T-cell (primary cell): ENCODE data around the gene CDK17. TPM values are rescaled to one million over a fixed set of nuclear protein-coding genes. Genes with fewer than 3 reads are reported as not detected.

Source experiments
- ATAC-seq, 4 experiments: fragments of 200-7000 bp in 3 of 4; fragments of 150-1000 bp in 1 of 4; cut with Tn5 transposase; replicated peaks in 1 of 4; 1 replicate in 3 of 4; 2 replicates in 1 of 4; pipeline ENCODE4 v1.10.0; 2021; ENCODE audit warnings: moderate library complexity in 3 of 4, mild to moderate bottlenecking in 2 of 4, moderate number of reproducible peaks in 1 of 4
- CTCF ChIA-PET, 2 donors: fragments of 300-600 bp; sonication (Branson Sonifier 250); formaldehyde crosslinking; loops; one replicate each; lab custom pipeline; 2022; ENCODE audit warnings: antibody characterized with exemption in 2 of 2; lab: Charles Lee
- POLR2A ChIA-PET, 2 donors: fragments of 300-600 bp; sonication (Branson Sonifier 250); formaldehyde crosslinking; loops; one replicate each; lab custom pipeline; 2022; ENCODE audit warnings: antibody characterized with exemption in 2 of 2; lab: Charles Lee
- DNase-seq, 35 experiments: peaks; one replicate each; pipeline versions ENCODE4 v3.0.0 to v3.0.0-alpha.2; 2013 to 2023
- H3K27ac ChIP-seq: one replicate; pipeline ENCODE4 v1.5.1; 2013; ENCODE audit warnings: low read length
- H3K27me3 ChIP-seq, 2 experiments: replicated peaks in 1 of 2; 1 replicate in 1 of 2; 2 replicates in 1 of 2; pipeline versions ENCODE4 v1.6.1 to v1.7.0; 2013; ENCODE audit warnings: low read length in 1 of 2, mixed read lengths in 1 of 2; ENCODE audit not compliant: control insufficient read depth in 2 of 2, insufficient read depth in 2 of 2; ENCODE audit errors: extremely low read depth in 1 of 2
- H3K36me3 ChIP-seq, 2 donors: 1 replicate in 1 of 2; 2 replicates in 1 of 2; pipeline versions ENCODE4 v1.6.1 to v1.7.0; 2013; ENCODE audit warnings: low read length in 1 of 2; ENCODE audit not compliant: control insufficient read depth in 2 of 2, insufficient read depth in 1 of 2; ENCODE audit errors: extremely low read depth in 1 of 2
- H3K4me1 ChIP-seq, 2 experiments: 1 replicate in 1 of 2; 2 replicates in 1 of 2; pipeline versions ENCODE4 v1.6.1 to v1.7.0; 2013; ENCODE audit warnings: low read length in 2 of 2, mixed read lengths in 1 of 2; ENCODE audit not compliant: insufficient read depth in 2 of 2, control insufficient read depth in 1 of 2; ENCODE audit errors: extremely low read depth in 1 of 2
- H3K4me3 ChIP-seq, 2 donors: 1 replicate in 1 of 2; 2 replicates in 1 of 2; pipeline versions ENCODE4 v1.5.1 to v1.7.0; 2013; ENCODE audit warnings: mild to moderate bottlenecking in 2 of 2, low read length in 1 of 2, moderate library complexity in 1 of 2; ENCODE audit not compliant: control insufficient read depth in 1 of 2; ENCODE audit errors: extremely low read depth in 1 of 2
- H3K9me3 ChIP-seq: 2 replicates; pipeline ENCODE4 v1.7.0; 2013
- H3K27ac Mint-ChIP-seq, 2 donors: one replicate each; pipeline ENCODE4 v1.8.0; 2020 to 2021; ENCODE audit warnings: mild to moderate bottlenecking in 2 of 2, mixed read lengths in 2 of 2
- H3K27me3 Mint-ChIP-seq, 2 donors: one replicate each; pipeline ENCODE4 v1.8.0; 2021 to 2022; ENCODE audit warnings: mixed read lengths in 2 of 2
- H3K36me3 Mint-ChIP-seq: one replicate; pipeline ENCODE4 v1.8.0; 2021; ENCODE audit warnings: mixed read lengths
- H3K4me1 Mint-ChIP-seq, 3 donors: one replicate each; pipeline ENCODE4 v1.8.0; 2020 to 2022; ENCODE audit warnings: mixed read lengths in 3 of 3, mild to moderate bottlenecking in 1 of 3
- H3K4me3 Mint-ChIP-seq, 3 donors: one replicate each; pipeline ENCODE4 v1.8.0; 2020 to 2022; ENCODE audit warnings: mild to moderate bottlenecking in 3 of 3, mixed read lengths in 3 of 3, moderate library complexity in 3 of 3
- H3K9me3 Mint-ChIP-seq, 3 donors: one replicate each; pipeline ENCODE4 v1.8.0; 2020 to 2022; ENCODE audit warnings: mixed read lengths in 3 of 3
- WGBS: methylation state at CpG from one replicate; pipeline ENCODE4 v1.1.5; 2013; ENCODE audit warnings: missing lambda C conversion rate; ENCODE audit not compliant: insufficient coverage; 5-methylcytosine and 5-hydroxymethylcytosine counted together
- total RNA-seq, 35 experiments: library from RNA in 6 of 35; stranded (reverse) in 6 of 35; fragments of 120-200 nt in 1 of 35; gene quantifications; one replicate each; pipeline versions ENCODE4 v1.2.1 to v1.2.4 and lab custom pipeline; 2013 to 2026

The CDK17 gene
- total RNA-seq, 5 donors from 2014 or later (not counting 1 experiment from before 2014, with no cell fraction given): 56.4 to 114 (median 72.2) TPM

- H3K36me3 ChIP-seq: no peaks in the 10 kb centered on the region
- no peak overlapping the region for H3K4me3 ChIP-seq
- Mint-ChIP-seq H3K9me3 (peaks cover 0 to 3% (median 0%) of the 10 kb centered on the region in 3 donors), H3K4me3 (no peak overlapping the region), H3K27me3 (no peaks in the 10 kb centered on the region), H3K27ac (no peak overlapping the region), H3K4me1 (peaks cover 77 to 89% (median 79%) of the 10 kb centered on the region in 3 donors), H3K36me3 (peaks cover 18% of the 10 kb centered on the region)
- peaks cover 19 to 25% of the 10 kb centered on the region in 2 experiments for H3K4me1 ChIP-seq
- no peak overlapping the region for H3K27ac ChIP-seq
- no peak for DNase-seq
- POLR2A ChIA-PET: interaction anchor here in 1 of 2 donors (0.6 kb wide), 1 partner anchor 28 kb away, joined by 3 read pairs; no protein-coding TSS in a partner anchor
- CTCF ChIA-PET: interaction anchor here in 1 of 2 donors (1.0 kb wide), 1 partner anchor 151 kb away, joined by 3 read pairs; no protein-coding TSS in a partner anchor
- no peak for ATAC-seq
- no peaks in the 10 kb centered on the region for H3K27me3 ChIP-seq
- WGBS: no CpG with 5 or more reads among the region's 2 CpGs
- no peaks in the 10 kb centered on the region for H3K9me3 ChIP-seq
These were observed 33.9 kb downstream of the CDK17 start for GRCh38 chr12:96366381-96366654.

GRCh38 chr12:96365604-96366380, 34.4 kb downstream of the CDK17 start:
- peaks cover 21 to 28% of the 10 kb centered on the region in 2 experiments for H3K4me1 ChIP-seq
- no peaks in the 10 kb centered on the region for H3K27me3 ChIP-seq
- no peak overlapping the region for H3K27ac ChIP-seq
- ChIA-PET CTCF (interaction anchor here (0.5 to 1.0 kb wide), 5 partner anchors 35 to 1167 kb away, joined by 3 to 5 read pairs (median 4); partner anchors contain the start of gene CDK17 (in 1 of the 2)), POLR2A (no interaction called here)
- H3K4me1 Mint-ChIP-seq: peaks cover 77 to 89% (median 80%) of the 10 kb centered on the region in 3 donors
- no peaks in the 10 kb centered on the region for H3K9me3 ChIP-seq
- DNase-seq: no peak
- H3K36me3 ChIP-seq: no peaks in the 10 kb centered on the region
- no peak overlapping the region for H3K27ac Mint-ChIP-seq
- H3K36me3 Mint-ChIP-seq: peaks cover 17% of the 10 kb centered on the region
- no peaks in the 10 kb centered on the region for H3K27me3 Mint-ChIP-seq
- no peak overlapping the region for H3K4me3 Mint-ChIP-seq
- no CpG with 5 or more reads among the region's 2 CpGs for WGBS
- H3K4me3 ChIP-seq: no peak overlapping the region
- peaks cover 0 to 3% (median 0%) of the 10 kb centered on the region in 3 donors for H3K9me3 Mint-ChIP-seq
- no peak for ATAC-seq

GRCh38 chr12:96364092-96364700, 36.0 kb downstream of the CDK17 start:
- no peak overlapping the region for H3K27ac Mint-ChIP-seq
- no peak for ATAC-seq

GRCh38 chr12:96361074-96361473, 39.2 kb downstream of the CDK17 start:
- H3K36me3 Mint-ChIP-seq: peaks cover 14% of the 10 kb centered on the region
- ATAC-seq (no peak), DNase-seq (no peak)
- H3K27ac ChIP-seq: no peak overlapping the region
- 90% methylated on average over 2 of the region's 4 CpGs for WGBS
- no peaks in the 10 kb centered on the region for H3K36me3 ChIP-seq
- H3K27me3 Mint-ChIP-seq: no peaks in the 10 kb centered on the region
- peaks cover 82 to 84% (median 83%) of the 10 kb centered on the region in 3 donors for H3K4me1 Mint-ChIP-seq
- H3K9me3 Mint-ChIP-seq: peaks cover 0 to 3% (median 0%) of the 10 kb centered on the region in 3 donors
- ChIA-PET POLR2A (interaction anchor here (0.6 to 1.4 kb wide), 3 partner anchors 30 to 39 kb away, joined by 3 to 13 read pairs (median 4); partner anchors contain the start of gene CDK17 (in 2 of the 2)), CTCF (interaction anchor here (0.5 to 0.6 kb wide), 3 partner anchors 18 to 54 kb away, joined by 3 to 5 read pairs (median 5); no protein-coding TSS in a partner anchor)
- peak overlapping the region in 1 of 2 donors; percentile 45 for H3K27ac Mint-ChIP-seq
- peak overlapping the region in 1 of 3 donors; percentile 18 for H3K4me3 Mint-ChIP-seq
- H3K4me3 ChIP-seq: no peak overlapping the region
- no peaks in the 10 kb centered on the region for H3K9me3 ChIP-seq
- no peaks in the 10 kb centered on the region for H3K27me3 ChIP-seq
- peaks cover 16 to 20% of the 10 kb centered on the region in 2 experiments for H3K4me1 ChIP-seq

More at GRCh38 chr12:96364092-96364700, 36.0 kb downstream of the CDK17 start:
- 100% methylated on average over 2 of the region's 3 CpGs for WGBS
- Mint-ChIP-seq H3K4me3 (no peak overlapping the region), H3K27me3 (no peaks in the 10 kb centered on the region), H3K4me1 (peaks cover 83 to 92% (median 84%) of the 10 kb centered on the region in 3 donors), H3K9me3 (peaks cover 0 to 3% (median 0%) of the 10 kb centered on the region in 3 donors), H3K36me3 (peaks cover 14% of the 10 kb centered on the region)
- Histone ChIP-seq H3K27ac (no peak overlapping the region), H3K4me1 (peaks cover 18 to 26% of the 10 kb centered on the region in 2 experiments), H3K9me3 (no peaks in the 10 kb centered on the region), H3K4me3 (no peak overlapping the region), H3K36me3 (no peaks in the 10 kb centered on the region), H3K27me3 (no peaks in the 10 kb centered on the region)
- ChIA-PET CTCF (no interaction called here), POLR2A (interaction anchor here in 1 of 2 donors (0.5 kb wide), 1 partner anchor 21 kb away, joined by 4 read pairs; no protein-coding TSS in a partner anchor)
- DNase-seq: no peak

GRCh38 chr12:96360550-96360949, 39.7 kb downstream of the CDK17 start:
- Histone ChIP-seq H3K4me1 (peaks cover 17 to 18% of the 10 kb centered on the region in 2 experiments), H3K27ac (no peak overlapping the region), H3K9me3 (no peaks in the 10 kb centered on the region), H3K36me3 (no peaks in the 10 kb centered on the region), H3K4me3 (no peak overlapping the region), H3K27me3 (no peaks in the 10 kb centered on the region)
- no peak for ATAC-seq
- Mint-ChIP-seq H3K4me1 (peaks cover 80 to 84% (median 82%) of the 10 kb centered on the region in 3 donors), H3K27me3 (no peaks in the 10 kb centered on the region), H3K9me3 (peaks cover 0 to 3% (median 0%) of the 10 kb centered on the region in 3 donors), H3K36me3 (peaks cover 14% of the 10 kb centered on the region), H3K4me3 (peak overlapping the region in 1 of 3 donors; percentile 18), H3K27ac (peak overlapping the region in 1 of 2 donors; percentile 4)
- 100% methylated on average over 1 of the region's 1 CpG for WGBS
- no peak for DNase-seq
- ChIA-PET CTCF (interaction anchor here in 1 of 2 donors (0.6 kb wide), 1 partner anchor 22 kb away, joined by 5 read pairs; no protein-coding TSS in a partner anchor), POLR2A (interaction anchor here (0.5 to 1.4 kb wide), 5 partner anchors 8 to 54 kb away, joined by 3 to 13 read pairs (median 4); partner anchors contain the start of gene CDK17 (in 2 of the 2))

GRCh38 chr12:96359328-96359727, 40.9 kb downstream of the CDK17 start:
- POLR2A ChIA-PET: interaction anchor here in 1 of 2 donors (0.6 kb wide), 2 partner anchors 12 to 48 kb away, joined by 3 read pairs; no protein-coding TSS in a partner anchor
- peaks cover 10% of the 10 kb centered on the region for H3K36me3 Mint-ChIP-seq
- H3K4me1 Mint-ChIP-seq: peaks cover 81 to 85% (median 82%) of the 10 kb centered on the region in 3 donors
- H3K9me3 Mint-ChIP-seq: peaks cover 0 to under 1% (median 0%) of the 10 kb centered on the region in 3 donors
- no peaks in the 10 kb centered on the region for H3K36me3 ChIP-seq
- CTCF ChIA-PET: interaction anchor here in 1 of 2 donors (1.0 kb wide), 1 partner anchor 158 kb away, joined by 3 read pairs; no protein-coding TSS in a partner anchor
- no peak for ATAC-seq
- no peak for DNase-seq
- peaks cover 18 to 26% of the 10 kb centered on the region in 2 experiments for H3K4me1 ChIP-seq
- H3K27me3 ChIP-seq: no peaks in the 10 kb centered on the region
- H3K4me3 Mint-ChIP-seq: no peak overlapping the region
- H3K4me3 ChIP-seq: no peak overlapping the region
- no peaks in the 10 kb centered on the region for H3K27me3 Mint-ChIP-seq
- no peaks in the 10 kb centered on the region for H3K9me3 ChIP-seq
- no peak overlapping the region for H3K27ac ChIP-seq
- no peak overlapping the region for H3K27ac Mint-ChIP-seq
